Activated naive CD4-positive, alpha-beta T cell treated with anti-CD3 and anti-CD28 coated beads, Interleukin-2, amount 50 U/mL, for 24 hours (primary cell): ENCODE measurements around the gene RABL6.
"Not testable (repeated sequence)": the region's sequence is repeated elsewhere in the genome, so short reads cannot be mapped to it uniquely, and the experiment has no call there.

ENCODE experiments used
- H3K27ac Mint-ChIP-seq: one replicate; pipeline ENCODE4 v1.8.0; 2021; ENCODE audit warnings: mild to moderate bottlenecking, mixed read lengths
- H3K27me3 Mint-ChIP-seq: one replicate; pipeline ENCODE4 v1.8.0; 2021; ENCODE audit warnings: mixed read lengths
- H3K36me3 Mint-ChIP-seq: one replicate; pipeline ENCODE4 v1.8.0; 2021; ENCODE audit warnings: mixed read lengths
- H3K4me1 Mint-ChIP-seq: one replicate; pipeline ENCODE4 v1.8.0; 2021; ENCODE audit warnings: mixed read lengths
- H3K4me3 Mint-ChIP-seq: one replicate; pipeline ENCODE4 v1.8.0; 2021; ENCODE audit warnings: mild to moderate bottlenecking, mixed read lengths
- H3K9me3 Mint-ChIP-seq: one replicate; pipeline ENCODE4 v1.8.0; 2021; ENCODE audit warnings: mixed read lengths

RABL6 gene

GRCh38 chr9:136860933-136861873 lies 53.5 kb downstream of the RABL6 start:
- Mint-ChIP-seq H3K36me3 (peaks cover 1% of the 10 kb centered on the region), H3K27ac (no peak overlapping the region), H3K4me3 (no peak overlapping the region), H3K9me3 (no peaks in the 10 kb centered on the region), H3K27me3 (no peaks in the 10 kb centered on the region), H3K4me1 (peaks cover 8% of the 10 kb centered on the region)

- Mint-ChIP-seq H3K9me3 (no peaks in the 10 kb centered on the region), H3K36me3 (peaks cover 1% of the 10 kb centered on the region), H3K4me3 (no peak overlapping the region), H3K27me3 (no peaks in the 10 kb centered on the region), H3K27ac (no peak overlapping the region), H3K4me1 (peaks cover 8% of the 10 kb centered on the region)
Observed at GRCh38 chr9:136861874-136862457, 54.2 kb downstream of the RABL6 start.

- Mint-ChIP-seq H3K36me3 (peaks cover 1% of the 10 kb centered on the region), H3K9me3 (no peaks in the 10 kb centered on the region), H3K4me1 (peaks cover 8% of the 10 kb centered on the region), H3K27me3 (no peaks in the 10 kb centered on the region), H3K27ac (no peak overlapping the region), H3K4me3 (no peak overlapping the region)
Observed at GRCh38 chr9:136862849-136863622, 55.3 kb downstream of the RABL6 start.

- H3K9me3 Mint-ChIP-seq: no peaks in the 10 kb centered on the region
- peak overlapping the region; percentile 55 for H3K27ac Mint-ChIP-seq
- peaks cover 8% of the 10 kb centered on the region for H3K4me1 Mint-ChIP-seq
- H3K36me3 Mint-ChIP-seq: peaks cover 1% of the 10 kb centered on the region
- H3K27me3 Mint-ChIP-seq: no peaks in the 10 kb centered on the region
- H3K4me3 Mint-ChIP-seq: peak overlapping the region; percentile 23
Observed at GRCh38 chr9:136863623-136864273, 56.0 kb downstream of the RABL6 start.

GRCh38 chr9:136865041-136865767 lies 57.5 kb downstream of the RABL6 start:
- H3K4me1 Mint-ChIP-seq: peaks cover 13% of the 10 kb centered on the region
- peak overlapping the region; percentile 84 for H3K4me3 Mint-ChIP-seq
- peaks cover 1% of the 10 kb centered on the region for H3K36me3 Mint-ChIP-seq
- H3K9me3 Mint-ChIP-seq: no peaks in the 10 kb centered on the region
- no peaks in the 10 kb centered on the region for H3K27me3 Mint-ChIP-seq
- peak overlapping the region; percentile 65 for H3K27ac Mint-ChIP-seq

GRCh38 chr9:136865768-136866103 lies 58.0 kb downstream of the RABL6 start:
- no peaks in the 10 kb centered on the region for H3K27me3 Mint-ChIP-seq
- H3K27ac Mint-ChIP-seq: peak overlapping the region; percentile 65
- H3K36me3 Mint-ChIP-seq: peaks cover 1% of the 10 kb centered on the region
- H3K9me3 Mint-ChIP-seq: no peaks in the 10 kb centered on the region
- peak overlapping the region; percentile 84 for H3K4me3 Mint-ChIP-seq
- H3K4me1 Mint-ChIP-seq: peaks cover 13% of the 10 kb centered on the region

- not testable (repeated sequence) for H3K9me3 Mint-ChIP-seq, H3K27me3 Mint-ChIP-seq, H3K36me3 Mint-ChIP-seq
- H3K4me3 Mint-ChIP-seq: peak overlapping the region; percentile 73
- H3K27ac Mint-ChIP-seq: peak overlapping the region; percentile 23
- H3K4me1 Mint-ChIP-seq: peaks cover 13% of the 10 kb centered on the region
Observed at GRCh38 chr9:136866898-136867421, 59.2 kb downstream of the RABL6 start.

- no peaks in the 10 kb centered on the region for H3K27me3 Mint-ChIP-seq
- H3K9me3 Mint-ChIP-seq: no peaks in the 10 kb centered on the region
- H3K36me3 Mint-ChIP-seq: peaks cover 1% of the 10 kb centered on the region
- peaks cover 13% of the 10 kb centered on the region for H3K4me1 Mint-ChIP-seq
- H3K4me3 Mint-ChIP-seq: peak overlapping the region; percentile 73
- H3K27ac Mint-ChIP-seq: no peak overlapping the region
Observed at GRCh38 chr9:136867480-136867879, 59.7 kb downstream of the RABL6 start.

GRCh38 chr9:136867917-136868316 lies 60.2 kb downstream of the RABL6 start:
- peaks cover 1% of the 10 kb centered on the region for H3K36me3 Mint-ChIP-seq
- H3K4me1 Mint-ChIP-seq: peaks cover 13% of the 10 kb centered on the region

GRCh38 chr9:136868644-136869043 lies 60.9 kb downstream of the RABL6 start:
- H3K27me3 Mint-ChIP-seq: no peaks in the 10 kb centered on the region
- peaks cover 1% of the 10 kb centered on the region for H3K36me3 Mint-ChIP-seq
- no peak overlapping the region for H3K27ac Mint-ChIP-seq
- no peaks in the 10 kb centered on the region for H3K9me3 Mint-ChIP-seq
- H3K4me1 Mint-ChIP-seq: peaks cover 11% of the 10 kb centered on the region
- H3K4me3 Mint-ChIP-seq: peak overlapping the region; percentile 39

More at GRCh38 chr9:136867917-136868316, 60.2 kb downstream of the RABL6 start:
- peak overlapping the region; percentile 73 for H3K4me3 Mint-ChIP-seq
- no peaks in the 10 kb centered on the region for H3K9me3 Mint-ChIP-seq
- no peak overlapping the region for H3K27ac Mint-ChIP-seq
- no peaks in the 10 kb centered on the region for H3K27me3 Mint-ChIP-seq

GRCh38 chr9:136869611-136870010 lies 61.9 kb downstream of the RABL6 start:
- not testable (repeated sequence) for H3K4me3 Mint-ChIP-seq, H3K27me3 Mint-ChIP-seq, H3K9me3 Mint-ChIP-seq, H3K36me3 Mint-ChIP-seq, H3K27ac Mint-ChIP-seq, H3K4me1 Mint-ChIP-seq

GRCh38 chr9:136875155-136875554 lies 67.4 kb downstream of the RABL6 start:
- Mint-ChIP-seq H3K4me1 (no peaks in the 10 kb centered on the region), H3K27me3 (no peaks in the 10 kb centered on the region), H3K27ac (no peak overlapping the region), H3K4me3 (no peak overlapping the region), H3K36me3 (no peaks in the 10 kb centered on the region), H3K9me3 (no peaks in the 10 kb centered on the region)

- H3K27me3 Mint-ChIP-seq: no peaks in the 10 kb centered on the region
- no peaks in the 10 kb centered on the region for H3K9me3 Mint-ChIP-seq
- no peak overlapping the region for H3K4me3 Mint-ChIP-seq
- H3K36me3 Mint-ChIP-seq: no peaks in the 10 kb centered on the region
- peaks cover 8% of the 10 kb centered on the region for H3K4me1 Mint-ChIP-seq
- H3K27ac Mint-ChIP-seq: no peak overlapping the region
Observed at GRCh38 chr9:136876476-136876875, 68.7 kb downstream of the RABL6 start.

- Mint-ChIP-seq H3K27me3 (no peaks in the 10 kb centered on the region), H3K4me3 (peak overlapping the region; percentile 11), H3K27ac (peak overlapping the region; percentile 88)
Observed at GRCh38 chr9:136880651-136881050, 72.9 kb downstream of the RABL6 start.

More at GRCh38 chr9:136880651-136881050, 72.9 kb downstream of the RABL6 start:
- H3K36me3 Mint-ChIP-seq: no peaks in the 10 kb centered on the region
- no peaks in the 10 kb centered on the region for H3K9me3 Mint-ChIP-seq
- peaks cover 24% of the 10 kb centered on the region for H3K4me1 Mint-ChIP-seq
